Stimulated activated CD4-positive, alpha-beta T cell treated with anti-CD3 and anti-CD28 coated beads, Interleukin-4, amount 100 ng/mL, for 48 hours (primary cell): ENCODE results near the gene ADCY5.

Experiments used
- DNase-seq, 2 donors: peaks; one replicate each; pipeline ENCODE4 v3.0.0-alpha.2; 2020; ENCODE audit warnings: low read depth in 2 of 2

The ADCY5 gene

DNA sequence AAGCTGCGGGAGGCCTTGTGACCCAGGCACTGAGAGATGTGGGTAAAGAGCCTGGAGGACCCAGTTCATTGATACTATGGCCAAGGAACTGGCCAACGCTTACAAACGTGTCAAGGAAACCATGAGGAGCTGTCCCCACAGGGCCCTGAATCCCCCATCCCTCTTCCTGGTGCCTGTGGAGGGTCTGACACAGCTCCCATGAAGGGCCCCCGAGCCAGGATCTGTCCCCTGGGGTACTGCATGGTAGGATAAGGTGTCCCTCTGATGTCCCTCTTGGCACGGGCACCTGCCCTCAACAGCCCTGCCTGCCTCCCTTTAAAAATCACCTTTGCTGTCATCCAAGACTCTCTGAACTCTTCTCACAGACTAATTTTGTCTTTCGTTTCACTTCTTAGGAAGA, 122.4 kb downstream of the ADCY5 start:
- no peak for DNase-seq

DNA sequence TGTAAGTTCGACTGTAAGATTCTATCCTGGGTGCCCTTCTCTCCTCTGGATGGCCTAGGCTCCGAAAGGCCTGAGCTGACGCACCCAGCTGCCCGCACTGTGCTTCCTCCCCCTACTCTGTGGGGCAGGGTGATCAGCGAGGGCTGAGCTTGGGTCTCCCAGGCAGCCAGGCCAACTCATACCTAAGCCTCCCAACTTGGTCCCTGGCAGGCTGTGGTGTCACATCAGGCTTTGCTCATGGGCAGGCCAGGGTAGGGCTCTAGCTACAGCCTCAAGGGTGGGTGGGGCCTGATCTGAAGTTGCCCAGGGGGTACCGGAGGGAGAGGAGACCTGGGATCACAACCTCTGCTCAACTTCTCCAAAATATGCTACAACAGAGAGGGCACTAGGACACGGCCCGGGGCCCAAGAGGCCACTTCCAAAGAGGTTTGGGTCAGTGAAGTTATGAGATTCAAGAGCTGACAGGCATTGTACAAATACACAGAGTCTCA, 123.1 kb downstream of the ADCY5 start:
- DNase-seq, result no peak

GRCh38 chr3:123324880-123325765, 123.8 kb downstream of the ADCY5 start:
- no peak for DNase-seq

DNA sequence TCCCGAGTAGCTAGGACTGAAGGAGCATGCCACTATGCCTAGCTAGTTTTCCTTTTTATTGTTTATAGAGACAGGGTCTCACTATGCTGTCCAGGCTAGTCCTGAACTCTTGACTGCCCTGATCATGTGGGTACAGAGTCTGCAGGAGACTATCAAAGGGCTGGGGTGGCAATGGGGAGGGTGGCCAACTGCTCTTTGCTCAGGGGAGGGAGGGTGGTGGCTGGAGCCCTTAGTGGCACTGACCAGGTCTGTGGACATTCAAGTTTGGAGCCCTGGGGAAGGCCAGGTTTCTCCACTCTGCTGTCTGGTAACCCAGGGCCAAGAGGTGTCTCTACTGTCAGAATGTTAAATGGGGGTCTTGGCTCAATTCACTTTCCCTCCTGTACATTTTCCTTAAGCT, 125.1 kb downstream of the ADCY5 start:
- DNase-seq, result no peak

DNA sequence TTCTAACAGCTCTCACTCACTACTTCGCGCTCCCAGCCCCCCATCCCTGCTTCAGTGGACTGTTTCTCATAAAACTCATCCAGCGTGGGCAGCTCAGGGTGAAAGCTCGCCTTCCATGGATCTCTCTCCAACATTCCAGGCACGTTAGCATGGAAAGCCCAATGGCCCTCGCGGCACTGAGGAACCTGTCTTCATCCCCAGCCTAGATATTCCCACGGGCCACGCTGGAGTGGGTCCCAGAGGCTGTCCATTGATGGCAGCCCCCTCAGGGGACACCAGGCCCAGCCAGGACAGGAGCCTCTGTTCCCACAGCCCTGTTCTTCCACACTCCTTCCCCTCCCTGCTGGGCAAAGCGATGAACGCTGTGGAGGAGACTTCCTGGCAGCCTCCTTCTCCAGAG, 126.0 kb downstream of the ADCY5 start:
- DNase-seq, result no peak

GRCh38 chr3:123321806-123322205, 127.1 kb downstream of the ADCY5 start:
- DNase-seq, result no peak

- no peak for DNase-seq
Measured at GRCh38 chr3:123320221-123320620, 128.7 kb downstream of the ADCY5 start.

DNA sequence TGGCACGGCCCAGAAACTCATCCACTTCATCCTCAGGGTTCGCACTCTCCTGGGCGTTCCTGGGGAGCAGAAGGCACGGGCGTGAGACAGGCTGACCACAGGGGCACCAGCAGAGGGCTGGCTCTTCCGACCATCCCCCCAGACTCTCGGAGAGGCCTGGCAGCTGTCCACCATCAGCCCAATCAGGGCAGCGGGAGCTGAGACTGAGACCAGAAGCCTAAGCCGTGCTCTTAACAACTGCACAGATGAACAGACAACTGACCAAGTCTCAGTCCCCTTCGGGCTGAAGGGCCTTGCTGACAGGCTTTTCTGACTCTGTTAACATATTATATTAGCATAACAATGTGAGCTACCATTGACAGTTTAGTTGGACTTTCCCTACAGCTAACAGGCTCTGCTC, 129.1 kb downstream of the ADCY5 start:
- DNase-seq, result no peak

DNA sequence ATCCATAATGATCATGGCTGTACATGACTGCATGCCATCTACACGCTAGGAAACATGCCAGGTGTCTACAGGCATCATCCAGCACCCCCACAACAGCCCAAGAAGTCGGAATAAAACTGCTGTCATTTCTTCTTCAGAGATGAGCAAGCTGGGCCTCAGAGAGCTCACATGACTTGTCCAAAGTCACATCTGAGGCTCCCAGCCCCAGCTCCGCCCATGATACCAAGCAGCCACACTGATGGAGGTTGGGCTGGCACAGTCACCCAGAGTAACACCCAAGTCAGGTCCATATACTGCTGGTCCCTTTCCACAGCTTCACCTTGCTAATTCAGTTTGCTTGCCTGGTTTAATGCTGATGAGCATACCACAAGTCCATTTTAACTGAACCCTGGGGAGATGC, 130.5 kb downstream of the ADCY5 start:
- DNase-seq, result no peak

DNA sequence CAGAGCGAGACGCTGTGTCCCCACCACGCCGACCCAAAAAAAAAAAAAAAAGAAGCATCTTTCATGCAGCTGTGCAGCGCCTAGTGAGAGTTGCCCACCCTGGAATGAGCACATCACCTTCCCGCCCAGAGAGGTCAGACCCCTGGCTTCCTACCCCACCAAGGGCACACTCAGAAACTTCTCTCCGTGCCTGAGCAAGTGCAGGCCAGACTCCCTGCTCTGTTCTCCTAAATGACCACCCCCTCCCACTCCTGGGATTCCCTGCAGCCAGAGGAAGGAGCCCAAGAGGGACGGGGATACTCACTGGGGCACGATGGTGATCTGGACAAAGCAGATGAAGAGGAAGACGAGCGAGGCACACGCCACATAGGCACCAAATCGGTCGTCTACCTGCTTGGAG, 131.2 kb downstream of the ADCY5 start:
- no peak for DNase-seq

DNA sequence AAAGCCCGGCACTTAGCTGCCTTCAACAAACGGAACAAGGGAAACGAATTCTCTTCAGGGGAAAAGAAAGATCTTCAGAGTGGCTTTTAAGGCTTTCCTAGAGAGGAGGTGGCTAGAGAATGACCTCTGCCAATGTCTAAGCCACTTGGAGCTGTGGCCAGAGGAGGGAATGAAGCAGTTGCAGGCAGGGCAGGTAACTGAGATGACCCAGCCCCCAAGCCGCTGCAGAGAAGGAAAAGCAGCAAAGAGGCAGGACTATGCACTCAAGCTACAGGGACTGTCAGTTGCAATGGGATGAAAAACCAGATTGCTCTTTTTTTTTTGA, 133.7 kb downstream of the ADCY5 start:
- DNase-seq, result no peak

DNA sequence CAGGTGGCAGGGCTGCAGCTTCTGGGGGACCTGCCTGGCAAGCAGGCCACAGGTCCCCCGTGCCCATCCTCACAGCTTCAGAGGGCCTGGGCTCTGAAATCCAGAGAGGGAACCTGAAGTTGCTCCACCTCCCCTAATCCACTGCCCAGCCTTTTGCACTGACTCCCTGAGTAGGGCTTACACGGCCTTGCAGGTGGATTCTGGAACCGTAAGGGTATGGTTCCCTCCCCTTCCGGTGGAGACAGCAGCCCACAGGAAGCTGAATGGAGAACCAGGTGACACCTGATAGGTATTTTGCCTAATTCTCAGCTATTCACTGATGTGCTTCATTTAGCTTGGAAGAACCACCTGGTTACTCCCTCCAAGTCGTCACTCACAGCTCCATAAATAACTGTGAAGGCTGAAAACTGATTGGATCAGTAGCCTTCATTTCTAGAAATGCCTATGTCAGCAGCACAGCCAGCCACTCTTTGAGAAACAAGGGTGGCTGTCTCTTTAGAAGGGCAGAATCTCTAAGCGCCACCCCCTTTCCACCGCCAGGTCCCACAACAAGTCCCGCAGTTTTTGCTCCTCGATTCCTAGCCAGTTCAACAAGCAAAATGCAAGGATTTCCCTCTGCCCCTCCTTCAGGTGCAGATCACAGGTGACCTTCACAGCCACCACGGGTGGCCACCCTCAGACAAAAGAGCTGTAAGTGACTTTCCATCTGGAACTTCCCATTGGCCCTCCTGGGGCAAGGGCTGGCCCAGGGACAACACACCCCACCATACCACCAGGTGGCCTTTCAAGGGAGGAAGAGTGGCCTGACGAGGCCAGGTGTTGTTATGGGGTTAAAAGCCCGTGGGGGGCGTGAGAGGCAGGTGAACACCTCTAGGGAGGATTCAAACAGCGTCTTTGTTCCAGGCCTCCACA, 134.3 kb downstream of the ADCY5 start:
- DNase-seq, result no peak

GRCh38 chr3:123313889-123314288, 135.0 kb downstream of the ADCY5 start:
- DNase-seq, result no peak

- no peak for DNase-seq
Measured at GRCh38 chr3:123312331-123313265, 136.3 kb downstream of the ADCY5 start.

GRCh38 chr3:123311201-123311600, 137.7 kb downstream of the ADCY5 start:
- no peak for DNase-seq

GRCh38 chr3:123310741-123311140, 138.1 kb downstream of the ADCY5 start:
- DNase-seq, result no peak

- no peak for DNase-seq
Measured at GRCh38 chr3:123310186-123310585, 138.7 kb downstream of the ADCY5 start.

DNA sequence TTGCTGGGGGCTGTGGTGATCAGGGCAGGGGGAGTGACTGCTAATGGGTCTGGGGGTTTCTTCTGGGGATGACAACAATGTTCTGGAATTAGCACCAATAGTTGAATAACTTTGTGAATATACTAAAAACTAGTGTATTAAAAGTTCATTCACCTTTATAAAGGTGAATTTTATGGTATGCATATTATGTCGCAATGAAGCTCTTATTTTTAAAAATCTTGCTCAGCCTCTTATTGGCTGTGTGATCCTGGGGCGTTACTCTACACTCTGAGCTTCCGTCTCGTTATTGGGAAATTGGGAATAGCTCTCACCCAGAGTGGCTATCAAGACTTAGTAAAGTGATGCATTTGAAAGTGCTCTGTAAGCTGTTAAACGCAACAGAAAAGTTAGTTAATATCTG, 141.8 kb downstream of the ADCY5 start:
- DNase-seq, result no peak

- DNase-seq, result no peak
Measured at GRCh38 chr3:123305192-123305591, 143.7 kb downstream of the ADCY5 start.

- no peak for DNase-seq
Measured at GRCh38 chr3:123303976-123304560, 144.8 kb downstream of the ADCY5 start.

DNA sequence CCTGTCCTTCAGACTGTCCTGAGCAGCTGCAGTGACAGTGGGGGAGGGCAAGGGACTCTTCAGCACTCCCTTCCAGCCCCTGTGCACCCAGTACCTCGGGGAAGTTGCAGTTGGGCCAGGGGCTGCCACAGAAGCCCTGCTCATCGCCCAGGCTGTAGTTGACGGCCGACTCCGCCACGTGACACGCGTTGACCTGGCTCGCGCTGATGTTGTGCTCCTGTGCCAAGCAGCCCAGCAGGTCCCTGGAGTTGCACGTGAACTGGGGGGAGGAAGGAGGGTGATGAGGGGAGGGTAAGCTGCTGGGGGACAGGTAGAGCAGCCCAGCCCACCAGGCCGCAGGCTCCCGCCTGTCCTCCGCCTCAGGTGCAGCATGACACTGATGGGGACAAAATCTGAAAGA, 145.9 kb downstream of the ADCY5 start:
- DNase-seq, result no peak
